Vagina (tissue), 2 donors: Measurements from ENCODE around the gene TBC1D19.

Source experiments
- POLR2AphosphoS5 ChIP-seq, 2 donors: sonication (generic); formaldehyde crosslinking; IDR thresholded peaks; one replicate each; pipeline ENCODE4 v1.9.0; 2017; ENCODE audit warnings: antibody characterized with exemption in 2 of 2, mild to moderate bottlenecking in 2 of 2, low read depth in 1 of 2; ENCODE audit not compliant: insufficient read depth in 1 of 2
- TF ChIP-seq, protein P1 (sequence below), 3 experiments: fragments of 450-650 bp in 2 of 3; fragments of 200-600 bp in 1 of 3; sonication (generic) in 1 of 3; IDR thresholded peaks; one replicate each; pipeline ENCODE4 v1.5.1; 2017 to 2019; ENCODE audit warnings: antibody characterized with exemption in 3 of 3, mild to moderate bottlenecking in 2 of 3, moderate library complexity in 2 of 3

DNA sequence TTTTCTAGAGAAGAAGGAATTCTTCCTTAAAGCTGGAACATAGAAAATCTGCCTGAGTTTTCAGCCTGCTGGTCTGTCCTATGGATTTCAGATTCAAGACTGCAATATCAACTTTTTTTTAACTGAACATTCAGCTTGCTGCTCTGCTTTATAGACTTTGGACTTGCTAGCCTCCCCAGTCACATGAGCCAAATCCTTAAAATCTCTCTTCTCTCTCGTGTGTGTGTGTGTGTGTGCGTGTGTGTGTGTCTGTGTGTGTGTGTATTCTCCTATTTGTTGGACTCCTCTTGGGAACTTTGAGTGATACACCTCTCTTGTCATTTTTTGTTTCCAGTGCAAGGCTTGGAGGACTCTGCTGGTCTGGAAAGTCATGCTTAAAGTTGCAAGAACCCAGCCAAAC is 6.8 kb upstream of the TBC1D19 start:
- TF ChIP-seq POLR2AphosphoS5 (IDR thresholded peaks at IDR 0.05; ENCODE audit: insufficient read depth in 1 of 2, low read depth in 1 of 2), result no peak
- TF ChIP-seq, protein P1, sequence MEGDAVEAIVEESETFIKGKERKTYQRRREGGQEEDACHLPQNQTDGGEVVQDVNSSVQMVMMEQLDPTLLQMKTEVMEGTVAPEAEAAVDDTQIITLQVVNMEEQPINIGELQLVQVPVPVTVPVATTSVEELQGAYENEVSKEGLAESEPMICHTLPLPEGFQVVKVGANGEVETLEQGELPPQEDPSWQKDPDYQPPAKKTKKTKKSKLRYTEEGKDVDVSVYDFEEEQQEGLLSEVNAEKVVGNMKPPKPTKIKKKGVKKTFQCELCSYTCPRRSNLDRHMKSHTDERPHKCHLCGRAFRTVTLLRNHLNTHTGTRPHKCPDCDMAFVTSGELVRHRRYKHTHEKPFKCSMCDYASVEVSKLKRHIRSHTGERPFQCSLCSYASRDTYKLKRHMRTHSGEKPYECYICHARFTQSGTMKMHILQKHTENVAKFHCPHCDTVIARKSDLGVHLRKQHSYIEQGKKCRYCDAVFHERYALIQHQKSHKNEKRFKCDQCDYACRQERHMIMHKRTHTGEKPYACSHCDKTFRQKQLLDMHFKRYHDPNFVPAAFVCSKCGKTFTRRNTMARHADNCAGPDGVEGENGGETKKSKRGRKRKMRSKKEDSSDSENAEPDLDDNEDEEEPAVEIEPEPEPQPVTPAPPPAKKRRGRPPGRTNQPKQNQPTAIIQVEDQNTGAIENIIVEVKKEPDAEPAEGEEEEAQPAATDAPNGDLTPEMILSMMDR (IDR thresholded peaks at IDR 0.05), result no peak
